ENCODE data around the gene TAP1. TPM values are rescaled to one million over a fixed set of nuclear protein-coding genes. Genes with fewer than 3 reads are reported as not detected.

Gene TAP1
- total RNA-seq, result 100 to 1,000 TPM; 245 to 258 TPM

GRCh38 chr6:32853541-32854375 lies at the start of gene TAP1, which contains the start of gene PSMB9:
Gene TAP1, minus strand, starts transcription at chr6:32853704. Its CDS starts 68 bp downstream, at chr6:32853636.
Gene PSMB9, plus strand, starts transcription at chr6:32854192. Its CDS starts 38 bp downstream, at chr6:32854230.
- Mint-ChIP-seq H3K4me1 (ENCODE audit: low read depth) (peaks cover 54% of the 10 kb centered on the region), H3K27ac (peak within 1 kb of the TSS; percentile 98), H3K9me3 (no peaks in the 10 kb centered on the region), H3K4me3 (peak within 1 kb of the TSS; percentile 99), H3K27me3 (no peaks in the 10 kb centered on the region), H3K36me3 (peaks cover 82% of the 10 kb centered on the region)
- intact Hi-C loops (cut with micrococcal nuclease), result loop anchor here (1.0 to 10.0 kb wide), 6 partner anchors 9 to 1279 kb away; partner anchors contain the start of genes GPSM3, LTA, PBX2 and PSMB8
- ChIA-PET POLR2A (interaction anchor here (0.6 to 7.6 kb wide), 11 partner anchors 12 to 1312 kb away, joined by 3 to 313 read pairs (median 4); partner anchors contain the start of genes ATF6B, BRD2, DDX39B and PSMB8), CTCF (interaction anchor here (0.7 to 19.8 kb wide), 16 partner anchors 11 to 134 kb away, joined by 3 to 917 read pairs (median 4); partner anchors contain the start of genes BRD2, HLA-DMA, PSMB8 and TAP2)
- DNase-seq, result peak; percentile 97

GRCh38 chr6:32895006-32895345 lies 41.5 kb upstream of the TAP1 start:
- CTCF ChIA-PET, result interaction anchor here (0.6 to 5.7 kb wide), 17 partner anchors 9 to 699 kb away, joined by 3 to 57 read pairs (median 5); partner anchors contain the start of genes HLA-DMA, HLA-DMB and TAP2
- Mint-ChIP-seq H3K9me3 (no peaks in the 10 kb centered on the region), H3K27me3 (no peaks in the 10 kb centered on the region), H3K4me3 (peak overlapping the region; percentile 98), H3K27ac (peak overlapping the region; percentile 94), H3K36me3 (peaks cover 5% of the 10 kb centered on the region), H3K4me1 (ENCODE audit: low read depth) (peaks cover 35% of the 10 kb centered on the region)
- POLR2A ChIA-PET, result interaction anchor here (0.6 to 3.3 kb wide), 11 partner anchors 22 to 380 kb away, joined by 3 to 43 read pairs (median 3); partner anchors contain the start of genes HLA-DMA and TAP2
- DNase-seq, result no peak
- intact Hi-C loops (cut with micrococcal nuclease), result loop anchor here (2.0 kb wide), 1 partner anchor 58 kb away; the partner anchor contains the start of gene HLA-DMA

- H3K27me3 Mint-ChIP-seq, result no peaks in the 10 kb centered on the region
- intact Hi-C loops (cut with micrococcal nuclease), result loop anchor here (2.0 to 5.0 kb wide), 2 partner anchors 48 to 58 kb away; partner anchors contain the start of genes HLA-DMA and HLA-DMB
- no peaks in the 10 kb centered on the region for H3K9me3 Mint-ChIP-seq
- ChIA-PET POLR2A (interaction anchor here (0.6 to 3.3 kb wide), 15 partner anchors 10 to 379 kb away, joined by 3 to 43 read pairs (median 4); partner anchors contain the start of genes BRD2, HLA-DMA and TAP2), CTCF (interaction anchor here (0.6 to 5.7 kb wide), 18 partner anchors 9 to 699 kb away, joined by 3 to 57 read pairs (median 4); partner anchors contain the start of genes HLA-DMA, HLA-DMB and TAP2)
- peak overlapping the region; percentile 94 for H3K27ac Mint-ChIP-seq
- H3K36me3 Mint-ChIP-seq, result peaks cover 5% of the 10 kb centered on the region
- peak overlapping the region; percentile 98 for H3K4me3 Mint-ChIP-seq
- peak; percentile 97 for DNase-seq
- peaks cover 35% of the 10 kb centered on the region for H3K4me1 Mint-ChIP-seq (ENCODE audit: low read depth)
Observed at GRCh38 chr6:32894085-32895005, 40.8 kb upstream of the TAP1 start.

- H3K4me3 Mint-ChIP-seq, result no peak overlapping the region
- DNase-seq, result no peak
- no peaks in the 10 kb centered on the region for H3K27me3 Mint-ChIP-seq
- ChIA-PET POLR2A (no interaction called here), CTCF (interaction anchor here (0.8 to 5.7 kb wide), 4 partner anchors 43 to 94 kb away, joined by 4 to 57 read pairs (median 10); partner anchors contain the start of gene TAP2)
- peaks cover 15% of the 10 kb centered on the region for H3K4me1 Mint-ChIP-seq (ENCODE audit: low read depth)
- no peaks in the 10 kb centered on the region for H3K9me3 Mint-ChIP-seq
- H3K36me3 Mint-ChIP-seq, result peaks cover 1% of the 10 kb centered on the region
- no peak overlapping the region for H3K27ac Mint-ChIP-seq
- intact Hi-C loops (cut with micrococcal nuclease), result loop anchor here (5.0 kb wide), 1 partner anchor 51 kb away; the partner anchor contains the start of gene HLA-DMB
Observed at GRCh38 chr6:32890831-32891230, 37.3 kb upstream of the TAP1 start.

GRCh38 chr6:32889533-32889932 lies 36.0 kb upstream of the TAP1 start:
- CTCF ChIA-PET, result interaction anchor here (1.3 to 5.8 kb wide), 3 partner anchors 44 to 95 kb away, joined by 5 to 53 read pairs (median 14); partner anchors contain the start of gene HLA-DMA
- Mint-ChIP-seq H3K36me3 (no peaks in the 10 kb centered on the region), H3K27me3 (no peaks in the 10 kb centered on the region), H3K9me3 (no peaks in the 10 kb centered on the region), H3K4me1 (ENCODE audit: low read depth) (peaks cover 6% of the 10 kb centered on the region), H3K27ac (no peak overlapping the region), H3K4me3 (no peak overlapping the region)
- POLR2A ChIA-PET, result no interaction called here
- DNase-seq, result no peak
- intact Hi-C loops (cut with micrococcal nuclease), result no loop called here

GRCh38 chr6:32888576-32888975 lies 35.1 kb upstream of the TAP1 start:
- H3K27ac Mint-ChIP-seq, result no peak overlapping the region
- no peaks in the 10 kb centered on the region for H3K9me3 Mint-ChIP-seq
- ChIA-PET POLR2A (no interaction called here), CTCF (interaction anchor here (1.2 to 5.8 kb wide), 3 partner anchors 45 to 96 kb away, joined by 5 to 53 read pairs (median 15); partner anchors contain the start of gene HLA-DMA)
- no peaks in the 10 kb centered on the region for H3K36me3 Mint-ChIP-seq
- intact Hi-C loops (cut with micrococcal nuclease), result no loop called here
- H3K4me1 Mint-ChIP-seq (ENCODE audit: low read depth), result no peaks in the 10 kb centered on the region
- DNase-seq, result no peak
- no peak overlapping the region for H3K4me3 Mint-ChIP-seq
- no peaks in the 10 kb centered on the region for H3K27me3 Mint-ChIP-seq

GRCh38 chr6:32887616-32888015 lies 34.1 kb upstream of the TAP1 start:
- Mint-ChIP-seq H3K4me1 (ENCODE audit: low read depth) (peaks cover 6% of the 10 kb centered on the region), H3K27me3 (no peaks in the 10 kb centered on the region), H3K4me3 (no peak overlapping the region), H3K9me3 (no peaks in the 10 kb centered on the region), H3K36me3 (no peaks in the 10 kb centered on the region), H3K27ac (no peak overlapping the region)
- intact Hi-C loops (cut with micrococcal nuclease), result no loop called here
- no peak for DNase-seq
- POLR2A ChIA-PET, result no interaction called here
- CTCF ChIA-PET, result interaction anchor here (1.2 to 5.8 kb wide), 4 partner anchors 46 to 98 kb away, joined by 5 to 108 read pairs (median 34); partner anchors contain the start of gene HLA-DMA

- peaks cover 9% of the 10 kb centered on the region for H3K4me1 Mint-ChIP-seq (ENCODE audit: low read depth)
- intact Hi-C loops (cut with micrococcal nuclease), result no loop called here
- H3K4me3 Mint-ChIP-seq, result no peak overlapping the region
- DNase-seq, result no peak
- ChIA-PET POLR2A (interaction anchor here (1.1 kb wide), 1 partner anchor 85 kb away, joined by 4 read pairs; no protein-coding TSS in a partner anchor), CTCF (interaction anchor here (1.0 to 5.8 kb wide), 16 partner anchors 8 to 133 kb away, joined by 3 to 108 read pairs (median 6); partner anchors contain the start of genes BRD2, HLA-DMA and TAP2)
- H3K27me3 Mint-ChIP-seq, result no peaks in the 10 kb centered on the region
- H3K36me3 Mint-ChIP-seq, result no peaks in the 10 kb centered on the region
- H3K9me3 Mint-ChIP-seq, result no peaks in the 10 kb centered on the region
- no peak overlapping the region for H3K27ac Mint-ChIP-seq
Observed at GRCh38 chr6:32886681-32887383, 33.3 kb upstream of the TAP1 start.

- intact Hi-C loops (cut with micrococcal nuclease), result loop anchor here (1.0 to 2.0 kb wide), 2 partner anchors 67 to 99 kb away; partner anchors contain the start of gene HLA-DMA
- H3K4me3 Mint-ChIP-seq, result no peak overlapping the region
- no peak overlapping the region for H3K27ac Mint-ChIP-seq
- no peak for DNase-seq
- ChIA-PET CTCF (interaction anchor here (0.7 to 5.8 kb wide), 31 partner anchors 9 to 134 kb away, joined by 3 to 108 read pairs (median 4); partner anchors contain the start of genes BRD2, HLA-DMA, HLA-DMB and TAP2), POLR2A (interaction anchor here (1.1 kb wide), 1 partner anchor 86 kb away, joined by 4 read pairs; no protein-coding TSS in a partner anchor)
- H3K27me3 Mint-ChIP-seq, result no peaks in the 10 kb centered on the region
- no peaks in the 10 kb centered on the region for H3K36me3 Mint-ChIP-seq
- H3K4me1 Mint-ChIP-seq (ENCODE audit: low read depth), result peaks cover 11% of the 10 kb centered on the region
- no peaks in the 10 kb centered on the region for H3K9me3 Mint-ChIP-seq
Observed at GRCh38 chr6:32885698-32886286, 32.3 kb upstream of the TAP1 start.

GRCh38 chr6:32883789-32884188 lies 30.3 kb upstream of the TAP1 start:
- CTCF ChIA-PET, result interaction anchor here (0.9 to 1.5 kb wide), 3 partner anchors 11 to 101 kb away, joined by 3 to 5 read pairs (median 4); partner anchors contain the start of gene HLA-DMA
- no peaks in the 10 kb centered on the region for H3K9me3 Mint-ChIP-seq
- DNase-seq, result no peak
- H3K27me3 Mint-ChIP-seq, result no peaks in the 10 kb centered on the region
- H3K27ac Mint-ChIP-seq, result no peak overlapping the region
- peaks cover 11% of the 10 kb centered on the region for H3K4me1 Mint-ChIP-seq (ENCODE audit: low read depth)
- H3K4me3 Mint-ChIP-seq, result no peak overlapping the region
- intact Hi-C loops (cut with micrococcal nuclease), result loop anchor here (2.0 kb wide), 1 partner anchor 69 kb away; the partner anchor contains the start of gene HLA-DMA
- H3K36me3 Mint-ChIP-seq, result peaks cover 6% of the 10 kb centered on the region
- POLR2A ChIA-PET, result no interaction called here

Data from activated CD4-positive, alpha-beta memory T cell treated with anti-CD3 and anti-CD28 coated beads for 36 hours (primary cell).